Body of pancreas (tissue), 4 donors: ENCODE measurements around the gene EFCAB5.

Source experiments
- POLR2A ChIP-seq, 3 donors: fragments of 450-650 bp; IDR thresholded peaks; one replicate each; pipeline ENCODE4 v1.6.1; 2016; ENCODE audit warnings: antibody characterized with exemption in 3 of 3, mild to moderate bottlenecking in 2 of 3
- TF ChIP-seq, protein P1 (sequence below), 7 experiments: fragments of 450-650 bp in 4 of 7; fragments of 200-600 bp in 3 of 7; sonication (generic) in 3 of 7; IDR thresholded peaks; one replicate each; pipeline ENCODE4 v1.5.1; 2016 to 2019; ENCODE audit warnings: antibody characterized with exemption in 7 of 7

DNA sequence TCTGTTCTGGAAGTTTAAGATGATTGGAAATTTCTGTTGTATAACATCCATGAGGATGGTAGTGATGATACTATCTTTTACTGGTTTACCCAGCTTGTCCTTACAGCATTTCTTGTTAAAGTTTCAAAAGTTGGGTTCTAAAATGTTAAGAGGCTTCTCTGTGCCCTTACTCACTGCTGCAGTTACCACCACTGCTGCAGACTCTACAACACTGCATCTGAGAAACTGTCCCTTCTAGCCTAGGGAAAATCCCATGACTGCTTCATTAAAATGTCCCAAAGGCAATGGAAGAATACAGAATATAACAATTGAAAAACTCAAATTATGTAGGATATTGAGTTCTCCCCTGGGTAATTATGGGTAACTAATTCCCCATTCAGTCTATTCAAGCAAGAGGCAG is 171.4 kb downstream of the EFCAB5 start:
- no peak for TF ChIP-seq POLR2A (IDR thresholded peaks at IDR 0.05)
- TF ChIP-seq, protein P1, sequence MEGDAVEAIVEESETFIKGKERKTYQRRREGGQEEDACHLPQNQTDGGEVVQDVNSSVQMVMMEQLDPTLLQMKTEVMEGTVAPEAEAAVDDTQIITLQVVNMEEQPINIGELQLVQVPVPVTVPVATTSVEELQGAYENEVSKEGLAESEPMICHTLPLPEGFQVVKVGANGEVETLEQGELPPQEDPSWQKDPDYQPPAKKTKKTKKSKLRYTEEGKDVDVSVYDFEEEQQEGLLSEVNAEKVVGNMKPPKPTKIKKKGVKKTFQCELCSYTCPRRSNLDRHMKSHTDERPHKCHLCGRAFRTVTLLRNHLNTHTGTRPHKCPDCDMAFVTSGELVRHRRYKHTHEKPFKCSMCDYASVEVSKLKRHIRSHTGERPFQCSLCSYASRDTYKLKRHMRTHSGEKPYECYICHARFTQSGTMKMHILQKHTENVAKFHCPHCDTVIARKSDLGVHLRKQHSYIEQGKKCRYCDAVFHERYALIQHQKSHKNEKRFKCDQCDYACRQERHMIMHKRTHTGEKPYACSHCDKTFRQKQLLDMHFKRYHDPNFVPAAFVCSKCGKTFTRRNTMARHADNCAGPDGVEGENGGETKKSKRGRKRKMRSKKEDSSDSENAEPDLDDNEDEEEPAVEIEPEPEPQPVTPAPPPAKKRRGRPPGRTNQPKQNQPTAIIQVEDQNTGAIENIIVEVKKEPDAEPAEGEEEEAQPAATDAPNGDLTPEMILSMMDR (IDR thresholded peaks at IDR 0.05) = no peak
